Ovary (tissue), 3 donors: Measurements from ENCODE around the gene MECR.

Experiments used
- POLR2A ChIP-seq: fragments of 450-650 bp; IDR thresholded peaks from one replicate; pipeline ENCODE4 v1.6.1; 2017; ENCODE audit warnings: antibody characterized with exemption, mild to moderate bottlenecking, moderate library complexity
- TF ChIP-seq, protein P1 (sequence below), 3 donors: fragments of 450-650 bp in 2 of 3; fragments of 200-600 bp in 1 of 3; IDR thresholded peaks; one replicate each; pipeline versions ENCODE4 v1.5.1 to v1.8.0; 2016 to 2022; ENCODE audit warnings: antibody characterized with exemption in 3 of 3, mild to moderate bottlenecking in 1 of 3
- donor health status: DM: no; HTN: no; CAD: no.

DNA sequence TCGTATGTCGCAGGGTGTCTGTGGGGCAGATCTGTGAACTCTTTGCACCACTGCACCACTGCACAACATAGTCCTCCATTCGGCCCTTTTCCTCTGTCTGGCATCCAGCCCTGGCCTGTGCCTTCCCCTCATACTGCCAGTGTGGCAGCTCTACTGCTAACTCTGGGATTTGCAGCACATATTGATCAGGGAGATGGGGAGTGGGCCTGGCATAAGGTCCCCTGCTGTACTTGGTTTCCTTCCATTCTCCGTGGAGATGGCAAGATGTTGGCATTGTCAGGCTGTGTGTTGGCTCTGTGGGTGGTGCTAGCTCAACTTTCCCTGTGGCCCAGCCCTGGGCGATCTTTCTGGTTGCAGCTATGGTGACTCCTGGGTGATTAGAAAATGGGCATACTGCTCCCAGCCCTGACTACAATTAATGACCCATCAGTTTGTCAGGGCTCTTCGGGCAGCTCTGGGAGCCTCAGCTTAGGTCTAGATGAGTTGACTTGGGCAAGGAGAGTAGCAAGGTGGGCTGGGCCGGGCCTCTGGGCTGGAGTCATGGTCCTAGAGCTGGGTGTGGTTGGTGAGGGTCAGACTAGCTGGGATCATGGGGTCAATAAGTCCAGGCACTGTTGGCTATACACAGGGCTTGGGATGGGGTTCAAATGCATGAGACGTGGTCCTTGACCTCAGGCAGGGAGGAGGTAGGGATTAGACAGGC lies 17.0 kb upstream of the MECR start:
- TF ChIP-seq, protein P1, sequence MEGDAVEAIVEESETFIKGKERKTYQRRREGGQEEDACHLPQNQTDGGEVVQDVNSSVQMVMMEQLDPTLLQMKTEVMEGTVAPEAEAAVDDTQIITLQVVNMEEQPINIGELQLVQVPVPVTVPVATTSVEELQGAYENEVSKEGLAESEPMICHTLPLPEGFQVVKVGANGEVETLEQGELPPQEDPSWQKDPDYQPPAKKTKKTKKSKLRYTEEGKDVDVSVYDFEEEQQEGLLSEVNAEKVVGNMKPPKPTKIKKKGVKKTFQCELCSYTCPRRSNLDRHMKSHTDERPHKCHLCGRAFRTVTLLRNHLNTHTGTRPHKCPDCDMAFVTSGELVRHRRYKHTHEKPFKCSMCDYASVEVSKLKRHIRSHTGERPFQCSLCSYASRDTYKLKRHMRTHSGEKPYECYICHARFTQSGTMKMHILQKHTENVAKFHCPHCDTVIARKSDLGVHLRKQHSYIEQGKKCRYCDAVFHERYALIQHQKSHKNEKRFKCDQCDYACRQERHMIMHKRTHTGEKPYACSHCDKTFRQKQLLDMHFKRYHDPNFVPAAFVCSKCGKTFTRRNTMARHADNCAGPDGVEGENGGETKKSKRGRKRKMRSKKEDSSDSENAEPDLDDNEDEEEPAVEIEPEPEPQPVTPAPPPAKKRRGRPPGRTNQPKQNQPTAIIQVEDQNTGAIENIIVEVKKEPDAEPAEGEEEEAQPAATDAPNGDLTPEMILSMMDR (IDR thresholded peaks at IDR 0.05) = no peak
- no peak for TF ChIP-seq POLR2A
